ENCODE data around the gene NOL8. TPM values are rescaled to one million over a fixed set of nuclear protein-coding genes. Genes with fewer than 3 reads are reported as not detected.

The NOL8 gene
- total RNA-seq, 8 experiments from 2014 or later = 17.2 to 77.0 (median 29.5) TPM

DNA sequence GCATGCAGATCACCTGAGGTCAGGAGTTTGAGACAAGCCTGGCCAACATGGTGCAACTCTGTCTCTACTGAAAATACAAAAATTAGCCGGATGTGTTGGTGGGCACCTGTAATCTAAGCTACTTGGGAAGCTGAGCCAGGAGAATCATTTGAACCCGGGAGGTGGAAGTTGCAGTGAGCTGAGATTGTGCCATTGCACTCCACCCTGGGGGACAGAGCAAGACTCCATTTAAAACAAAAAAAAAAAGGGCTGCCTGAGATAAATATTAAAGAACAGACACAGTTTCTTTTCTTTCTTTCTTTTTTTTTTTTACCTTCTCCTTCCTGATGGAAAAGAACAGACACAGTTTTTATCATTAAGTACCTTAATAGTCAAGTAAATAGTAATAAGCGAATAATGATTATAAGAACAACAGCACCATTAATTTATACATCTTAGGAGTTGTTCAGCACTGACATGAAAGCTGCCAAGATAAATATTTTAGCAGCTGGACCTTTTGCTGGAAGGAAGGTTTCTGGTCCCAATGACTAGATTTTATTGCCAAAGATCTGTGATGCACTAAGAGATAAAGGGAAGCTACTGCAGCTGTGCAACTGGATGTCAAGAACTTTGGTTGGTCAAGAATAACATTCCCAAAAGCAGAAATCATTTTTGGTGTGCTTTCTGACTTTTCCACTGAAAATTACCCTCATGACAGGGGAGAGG lies 7.6 kb upstream of the NOL8 start:
- ATAC-seq (replicated peaks in 6 of 8) = no peak
- Histone ChIP-seq H3K4me3 (no peak overlapping the region), H3K4me1 (replicated peaks in 1 of 2) (no peaks in the 10 kb centered on the region), H3K27ac (no peak overlapping the region)
- WGBS, 10 experiments = 83 to 100% (median 98%) methylated on average over 1 to 3 of the region's 3 CpGs; no CpG with 5 or more reads in 2 of the 10 experiments
- in situ Hi-C loops (cut with MboI; ENCODE audit: low pct_unique_long_range_greater_than_20kb in 2 of 9, low sequenced_read_pairs in 9 of 9, unreplicated experiment in 9 of 9) = loop anchor here in 3 of 9 experiments (10.0 to 25.0 kb wide), 5 partner anchors 102 to 305 kb away; no protein-coding TSS in a partner anchor

DNA sequence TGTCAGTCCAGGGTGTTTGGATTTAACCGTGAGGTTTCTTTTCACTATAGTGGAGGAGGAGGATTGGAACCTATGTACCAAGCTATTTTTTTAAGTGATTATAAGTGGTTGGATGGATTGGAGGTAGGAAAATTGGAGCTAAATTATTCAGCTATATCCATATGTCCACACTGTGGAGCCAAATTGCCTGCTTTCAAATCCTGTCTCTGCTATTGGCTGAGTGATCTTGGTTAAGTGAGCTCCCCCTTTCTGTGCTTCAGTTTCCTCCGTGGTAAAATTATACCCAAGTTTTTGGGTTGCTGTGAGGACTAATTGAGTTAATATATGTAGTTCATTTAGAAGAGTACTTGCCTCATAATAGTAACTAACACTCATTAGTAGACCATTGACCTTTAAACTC lies 3.1 kb upstream of the NOL8 start:
- no peak overlapping the region for H3K27ac ChIP-seq
- in situ Hi-C loops (cut with MboI; ENCODE audit: low pct_unique_long_range_greater_than_20kb in 2 of 9, low sequenced_read_pairs in 9 of 9, unreplicated experiment in 9 of 9) = loop anchor here in 3 of 9 experiments (25.0 kb wide), 3 partner anchors 109 to 309 kb away; no protein-coding TSS in a partner anchor
- peaks cover 6 to 7% of the 10 kb centered on the region in 2 donors for H3K4me1 ChIP-seq (replicated peaks in 1 of 2)
- 0 to 75% (median 41%) methylated on average over 1 to 2 of the region's 2 CpGs; no CpG with 5 or more reads in 2 of the 10 experiments for WGBS, 10 experiments
- no peak overlapping the region for H3K4me3 ChIP-seq
- peak in 1 of 8 experiments; percentile 3 for ATAC-seq (replicated peaks in 6 of 8)

DNA sequence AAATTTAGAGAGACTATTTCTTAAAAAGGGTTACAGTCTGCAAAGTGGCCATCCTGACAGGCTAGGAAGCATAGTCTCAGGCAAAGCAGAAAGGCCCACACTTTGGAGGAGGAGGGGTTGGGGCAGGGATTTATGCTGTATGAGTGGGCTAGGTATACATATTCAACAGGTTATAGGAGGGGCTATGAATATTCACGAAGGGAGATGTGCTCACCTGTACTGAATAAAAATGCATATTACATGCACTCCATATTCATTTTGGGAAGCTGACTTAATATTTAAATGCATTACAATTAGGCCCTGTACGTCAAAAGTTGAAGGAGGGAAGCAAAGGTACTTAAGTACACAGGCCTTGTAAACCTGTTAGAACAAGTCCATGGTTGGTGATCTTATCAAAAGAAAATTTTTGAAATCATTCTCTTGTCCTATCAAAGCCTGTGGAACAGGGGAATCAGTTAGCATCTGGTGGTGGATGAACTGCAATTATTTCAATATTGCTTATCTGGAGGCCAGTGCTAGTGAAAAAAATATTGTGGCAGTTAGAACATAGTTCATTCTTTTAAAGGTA lies 2.2 kb upstream of the NOL8 start:
- in situ Hi-C loops (cut with MboI; ENCODE audit: low pct_unique_long_range_greater_than_20kb in 2 of 9, low sequenced_read_pairs in 9 of 9, unreplicated experiment in 9 of 9) = loop anchor here in 3 of 9 experiments (25.0 kb wide), 3 partner anchors 110 to 310 kb away; no protein-coding TSS in a partner anchor

DNA sequence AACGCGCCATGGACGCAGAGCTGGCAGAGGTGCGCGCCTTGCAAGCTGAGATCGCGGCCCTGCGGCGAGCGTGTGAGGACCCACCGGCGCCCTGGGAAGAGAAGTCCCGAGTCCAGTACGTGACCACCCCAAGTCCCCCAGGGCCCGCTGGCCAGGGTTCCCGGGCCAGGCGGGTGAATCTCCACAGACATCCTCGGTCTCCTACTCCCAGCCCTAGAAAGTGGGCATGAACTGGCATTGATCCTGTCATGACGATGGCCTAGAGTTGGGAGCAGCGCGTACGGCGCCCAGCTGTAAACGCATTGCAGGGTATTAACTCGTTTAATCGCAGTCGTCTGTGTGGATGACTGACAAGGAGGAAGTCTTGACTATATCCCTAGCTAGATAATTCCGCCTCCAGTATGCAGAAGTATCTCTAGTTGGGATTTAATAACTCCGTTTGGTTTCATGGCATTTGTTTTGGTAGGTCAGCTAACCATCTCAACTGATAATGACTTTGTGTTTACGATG lies 896 bp upstream of the NOL8 start:
- in situ Hi-C loops (cut with MboI; ENCODE audit: low pct_unique_long_range_greater_than_20kb in 2 of 9, low sequenced_read_pairs in 9 of 9, unreplicated experiment in 9 of 9) = loop anchor here in 3 of 9 experiments (25.0 kb wide), 3 partner anchors 111 to 311 kb away; no protein-coding TSS in a partner anchor
- peaks cover 6 to 7% of the 10 kb centered on the region in 2 donors for H3K4me1 ChIP-seq (replicated peaks in 1 of 2)
- peak overlapping the region; percentile 92 to 96 (median 94) for H3K4me3 ChIP-seq
- ATAC-seq (replicated peaks in 6 of 8) = peak in 2 of 8 experiments; percentile 3 to 4
- H3K27ac ChIP-seq = peak overlapping the region in 1 of 2 donors; percentile 100
- 0 to 80% (median 9%) methylated on average over 1 to 11 of the region's 30 CpGs; no CpG with 5 or more reads in 1 of the 10 experiments for WGBS, 10 experiments

More for the DNA sequence above, 2.2 kb upstream of the NOL8 start:
- peaks cover 6 to 7% of the 10 kb centered on the region in 2 donors for H3K4me1 ChIP-seq (replicated peaks in 1 of 2)
- 0 to 80% (median 30%) methylated on average over 1 to 2 of the region's 2 CpGs; no CpG with 5 or more reads in 2 of the 10 experiments for WGBS, 10 experiments
- ATAC-seq (replicated peaks in 6 of 8) = peak in 1 of 8 experiments; percentile 1
- H3K27ac ChIP-seq = no peak overlapping the region
- no peak overlapping the region for H3K4me3 ChIP-seq

DNA sequence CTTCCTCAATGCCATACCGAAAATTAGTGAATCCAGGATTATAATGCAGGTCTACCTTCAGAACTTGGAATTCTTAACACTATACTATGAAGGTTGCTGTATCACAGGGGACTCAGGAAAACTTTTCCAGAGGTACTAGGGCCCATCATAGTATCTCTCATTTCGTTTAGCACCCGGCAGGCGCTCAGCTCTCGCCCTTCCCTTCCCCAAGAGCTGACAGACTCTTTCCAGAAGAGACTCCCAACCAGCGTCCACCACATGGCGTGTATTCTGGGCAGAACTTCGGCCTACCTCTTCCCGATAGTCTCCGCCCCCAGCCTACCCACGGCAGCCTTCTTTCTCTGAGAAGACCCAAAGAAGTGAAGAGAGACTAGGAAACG lies 271 bp downstream of the NOL8 start:
- Histone ChIP-seq H3K27ac (peak overlapping the region; percentile 98 to 100), H3K4me1 (replicated peaks in 1 of 2) (peaks cover 6 to 7% of the 10 kb centered on the region in 2 donors), H3K4me3 (peak overlapping the region; percentile 92 to 96 (median 94))
- in situ Hi-C loops (cut with MboI; ENCODE audit: low pct_unique_long_range_greater_than_20kb in 2 of 9, low sequenced_read_pairs in 9 of 9, unreplicated experiment in 9 of 9) = loop anchor here in 5 of 9 experiments (25.0 kb wide), 3 partner anchors 112 to 312 kb away; no protein-coding TSS in a partner anchor
- 0 to 1% (median 0%) methylated on average over 1 to 11 of the region's 12 CpGs; no CpG with 5 or more reads in 4 of the 10 experiments for WGBS, 10 experiments
- peak in 3 of 8 experiments; percentile 36 to 49 (median 49) for ATAC-seq (replicated peaks in 6 of 8)

DNA sequence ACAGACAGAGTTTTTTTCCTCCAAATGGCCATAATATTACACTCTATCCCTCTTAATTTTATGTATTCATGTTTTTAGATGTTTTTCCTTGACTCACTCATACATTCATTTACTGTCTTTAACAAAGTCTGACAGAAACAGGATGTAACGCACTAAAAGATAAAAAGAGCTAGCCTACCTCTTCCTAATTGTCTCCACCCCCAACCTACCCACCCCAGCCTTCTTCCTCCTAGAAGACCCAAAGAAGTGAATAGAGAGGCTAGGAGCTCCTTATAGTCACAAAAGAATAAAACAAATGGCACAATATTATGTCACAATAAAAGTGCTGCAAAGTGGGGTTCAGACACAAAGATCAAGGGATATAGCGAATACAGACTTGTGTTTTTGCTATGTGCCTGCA lies 719 bp downstream of the NOL8 start:
- peak overlapping the region; percentile 98 to 100 for H3K27ac ChIP-seq
- ATAC-seq (replicated peaks in 6 of 8) = no peak
- WGBS, 10 experiments = 0 to 60% (median 38%) methylated on average over 1 to 2 of the region's 2 CpGs; no CpG with 5 or more reads in 3 of the 10 experiments
- peak overlapping the region; percentile 92 to 96 (median 94) for H3K4me3 ChIP-seq
- in situ Hi-C loops (cut with MboI; ENCODE audit: low pct_unique_long_range_greater_than_20kb in 2 of 9, low sequenced_read_pairs in 9 of 9, unreplicated experiment in 9 of 9) = loop anchor here in 2 of 9 experiments (25.0 kb wide), 1 partner anchor 313 kb away; no protein-coding TSS in a partner anchor
- peaks cover 6 to 7% of the 10 kb centered on the region in 2 donors for H3K4me1 ChIP-seq (replicated peaks in 1 of 2)

DNA sequence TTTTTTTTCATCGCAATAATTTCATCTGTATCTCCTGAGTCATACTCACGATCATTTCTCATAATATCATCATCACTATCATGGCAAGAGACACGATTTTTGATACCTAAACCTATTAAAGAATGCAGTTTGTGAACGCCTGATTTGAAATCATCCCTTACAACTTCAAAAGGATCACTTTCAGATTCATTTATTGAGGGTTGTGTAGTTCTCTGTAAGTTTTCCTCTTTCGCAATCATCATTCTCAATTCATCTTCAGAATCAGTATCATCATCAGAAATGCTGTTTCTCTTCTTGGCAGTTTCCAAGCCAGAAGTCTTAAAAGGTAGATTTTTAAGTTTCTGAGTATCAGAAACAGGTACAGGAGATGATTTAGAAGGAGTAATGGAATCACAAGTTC lies 9.7 kb downstream of the NOL8 start:
- H3K4me3 ChIP-seq = no peak overlapping the region
- no peak for ATAC-seq (replicated peaks in 6 of 8)
- in situ Hi-C loops (cut with MboI; ENCODE audit: low pct_unique_long_range_greater_than_20kb in 2 of 9, low sequenced_read_pairs in 9 of 9, unreplicated experiment in 9 of 9) = loop anchor here in 2 of 9 experiments (25.0 kb wide), 1 partner anchor 322 kb away; no protein-coding TSS in a partner anchor
- no peaks in the 10 kb centered on the region for H3K4me1 ChIP-seq (replicated peaks in 1 of 2)
- 83 to 100% (median 97%) methylated on average over 4 to 5 of the region's 5 CpGs for WGBS, 10 experiments
- H3K27ac ChIP-seq = no peak overlapping the region

DNA sequence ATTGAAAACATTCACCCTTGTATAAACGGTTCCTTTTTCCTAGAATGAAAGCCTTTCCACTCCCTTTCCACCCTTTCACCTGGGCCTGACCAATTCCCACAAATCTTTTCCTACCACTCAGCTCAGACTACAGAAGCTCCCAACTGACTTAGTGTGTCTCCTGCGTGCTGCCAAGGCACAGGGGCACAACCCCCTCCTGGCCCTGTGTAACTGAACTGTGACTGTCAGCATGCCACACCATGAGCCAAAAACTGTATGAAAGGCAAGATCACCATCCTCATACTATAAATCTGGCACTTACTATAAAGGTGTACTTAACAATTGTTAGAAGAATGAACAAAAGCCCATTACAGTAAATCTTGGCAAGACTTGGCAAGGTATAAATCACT lies 11.5 kb downstream of the NOL8 start:
- Histone ChIP-seq H3K4me1 (replicated peaks in 1 of 2) (no peaks in the 10 kb centered on the region), H3K27ac (no peak overlapping the region), H3K4me3 (no peak overlapping the region)
- in situ Hi-C loops (cut with MboI; ENCODE audit: low pct_unique_long_range_greater_than_20kb in 2 of 9, low sequenced_read_pairs in 9 of 9, unreplicated experiment in 9 of 9) = loop anchor here in 2 of 9 experiments (25.0 kb wide), 1 partner anchor 324 kb away; no protein-coding TSS in a partner anchor
- ATAC-seq (replicated peaks in 6 of 8) = no peak
- 0 to 100% (median 85%) methylated on average over 1 to 2 of the region's 2 CpGs for WGBS, 10 experiments

DNA sequence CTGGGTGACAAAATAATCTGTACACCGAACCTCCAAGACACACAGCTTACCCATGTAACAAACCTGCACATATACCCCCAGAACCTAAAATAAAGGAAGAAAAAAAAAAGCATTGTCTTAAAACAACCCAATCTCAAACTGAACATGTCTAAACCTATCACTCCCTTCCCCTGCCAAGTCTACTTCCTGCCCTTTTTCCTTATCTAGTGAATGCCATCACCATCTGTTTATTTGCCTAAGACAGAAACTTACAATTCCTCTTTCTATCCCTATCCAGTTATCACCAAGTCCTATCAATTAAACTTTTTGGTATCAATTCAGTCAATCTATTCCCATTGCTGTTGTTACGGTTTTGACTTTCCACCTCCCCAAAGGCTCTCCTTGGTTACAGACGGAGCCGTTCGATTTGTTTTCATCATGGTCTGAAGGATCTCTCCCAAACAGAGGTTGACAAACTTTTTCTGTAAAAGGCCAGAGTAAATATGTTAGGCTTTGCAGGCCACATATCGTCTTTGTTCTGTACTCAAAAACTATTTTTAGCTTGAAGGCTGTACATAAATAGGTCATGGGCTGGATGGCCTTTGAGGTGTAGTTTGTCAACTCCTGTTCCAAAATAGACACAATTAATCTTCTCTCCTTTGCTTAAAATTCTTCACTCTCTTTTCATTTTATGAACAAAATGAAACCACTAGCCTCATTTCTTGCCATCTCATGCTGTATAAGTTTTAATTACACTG lies 12.1 kb downstream of the NOL8 start:
- WGBS, 10 experiments = 87 to 100% (median 97%) methylated on average over 2 to 6 of the region's 6 CpGs; no CpG with 5 or more reads in 1 of the 10 experiments
- Histone ChIP-seq H3K4me1 (replicated peaks in 1 of 2) (no peaks in the 10 kb centered on the region), H3K27ac (no peak overlapping the region), H3K4me3 (no peak overlapping the region)
- ATAC-seq (replicated peaks in 6 of 8) = no peak
- in situ Hi-C loops (cut with MboI; ENCODE audit: low pct_unique_long_range_greater_than_20kb in 2 of 9, low sequenced_read_pairs in 9 of 9, unreplicated experiment in 9 of 9) = loop anchor here in 2 of 9 experiments (25.0 kb wide), 1 partner anchor 324 kb away; no protein-coding TSS in a partner anchor

DNA sequence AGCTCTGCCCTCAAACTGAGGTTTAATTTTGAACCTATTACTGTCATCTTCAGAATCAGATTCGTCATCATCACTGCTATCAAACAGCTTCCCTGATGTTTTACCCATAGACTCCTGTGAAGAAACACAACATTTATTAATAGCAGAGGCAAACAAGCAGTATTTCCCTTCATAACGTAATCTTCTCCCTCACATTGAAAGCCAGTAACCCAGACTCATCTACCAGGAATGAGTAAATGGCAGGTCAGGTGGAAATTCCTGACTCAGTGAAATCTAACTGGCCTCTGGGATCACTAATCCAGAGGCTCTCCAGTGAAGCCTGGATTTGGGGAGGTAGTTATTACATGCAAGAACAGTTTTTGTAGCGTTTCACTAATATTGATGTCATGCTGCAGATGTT lies 14.6 kb downstream of the NOL8 start:
- in situ Hi-C loops (cut with MboI; ENCODE audit: low pct_unique_long_range_greater_than_20kb in 2 of 9, low sequenced_read_pairs in 9 of 9, unreplicated experiment in 9 of 9) = loop anchor here in 2 of 9 experiments (25.0 kb wide), 1 partner anchor 327 kb away; no protein-coding TSS in a partner anchor
- WGBS, 10 experiments = 50 to 100% (median 98%) methylated on average over 1 to 3 of the region's 3 CpGs; no CpG with 5 or more reads in 4 of the 10 experiments

DNA sequence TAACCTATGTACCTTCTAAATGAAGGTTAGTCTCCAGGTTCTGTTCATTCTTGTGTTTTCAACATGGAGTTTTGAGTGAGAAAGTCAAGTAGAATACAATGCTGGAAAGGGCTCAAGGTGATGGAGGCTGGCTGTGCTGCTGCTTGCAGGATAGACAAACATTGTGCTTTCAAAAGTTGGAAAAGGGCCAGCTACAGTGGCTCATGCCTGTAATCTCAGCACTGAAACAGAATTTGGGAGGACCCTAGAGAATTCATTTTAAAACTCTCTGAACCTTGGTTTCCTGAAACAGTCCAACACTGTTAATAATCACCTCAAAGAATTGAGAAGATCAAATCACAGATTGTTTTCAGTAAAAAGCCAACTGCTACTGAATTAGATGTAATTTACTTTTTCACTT lies 16.3 kb downstream of the NOL8 start:
- H3K4me3 ChIP-seq = no peak overlapping the region
- in situ Hi-C loops (cut with MboI; ENCODE audit: low pct_unique_long_range_greater_than_20kb in 2 of 9, low sequenced_read_pairs in 9 of 9, unreplicated experiment in 9 of 9) = loop anchor here in 2 of 9 experiments (25.0 kb wide), 1 partner anchor 328 kb away; no protein-coding TSS in a partner anchor
- ATAC-seq (replicated peaks in 6 of 8) = no peak
- no peak overlapping the region for H3K27ac ChIP-seq
- no peaks in the 10 kb centered on the region for H3K4me1 ChIP-seq (replicated peaks in 1 of 2)

More for the DNA sequence above, 14.6 kb downstream of the NOL8 start:
- H3K4me3 ChIP-seq = no peak overlapping the region
- ATAC-seq (replicated peaks in 6 of 8) = no peak
- no peaks in the 10 kb centered on the region for H3K4me1 ChIP-seq (replicated peaks in 1 of 2)
- H3K27ac ChIP-seq = no peak overlapping the region

DNA sequence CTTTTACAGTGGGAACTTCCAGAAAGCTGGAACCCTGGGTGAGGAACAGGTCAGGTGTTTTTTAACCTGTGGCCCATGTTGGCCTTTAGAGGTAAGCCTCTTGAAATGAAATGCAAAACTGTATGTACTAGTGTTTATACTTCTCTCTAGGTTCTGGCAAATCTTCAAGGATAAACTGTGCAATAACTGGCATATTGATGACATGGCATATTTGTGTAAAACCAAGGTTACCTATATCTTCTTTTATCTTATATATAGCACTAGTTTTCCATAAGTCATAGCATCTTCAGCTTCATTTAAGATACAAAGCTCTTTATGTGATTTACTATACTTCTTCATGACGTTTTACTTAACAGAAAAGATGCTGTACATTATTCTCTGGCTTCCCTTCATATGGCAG lies 24.2 kb downstream of the NOL8 start:
- no peak for ATAC-seq (replicated peaks in 6 of 8)
- H3K4me3 ChIP-seq = no peak overlapping the region
- in situ Hi-C loops (cut with MboI; ENCODE audit: low pct_unique_long_range_greater_than_20kb in 2 of 9, low sequenced_read_pairs in 9 of 9, unreplicated experiment in 9 of 9) = loop anchor here in 2 of 9 experiments (25.0 kb wide), 1 partner anchor 336 kb away; no protein-coding TSS in a partner anchor
- 17 to 100% (median 75%) methylated on average over 1 of the region's 1 CpG; no CpG with 5 or more reads in 1 of the 10 experiments for WGBS, 10 experiments
- H3K4me1 ChIP-seq (replicated peaks in 1 of 2) = peaks cover 0 to 1% of the 10 kb centered on the region in 2 donors
- H3K27ac ChIP-seq = no peak overlapping the region
